Activated CD4-positive, alpha-beta T cell treated with anti-CD3 and anti-CD28 coated beads, Interleukin-2, amount 50 U/mL, for 1 hour (primary cell): Measurements from ENCODE around the gene ACHE.
"Not testable (repeated sequence)": the region's sequence is repeated elsewhere in the genome, so short reads cannot be mapped to it uniquely, and the experiment has no call there.

ENCODE experiments used
- DNase-seq: peaks from one replicate; pipeline ENCODE4 v3.0.0-alpha.2; 2020

The ACHE gene

DNA sequence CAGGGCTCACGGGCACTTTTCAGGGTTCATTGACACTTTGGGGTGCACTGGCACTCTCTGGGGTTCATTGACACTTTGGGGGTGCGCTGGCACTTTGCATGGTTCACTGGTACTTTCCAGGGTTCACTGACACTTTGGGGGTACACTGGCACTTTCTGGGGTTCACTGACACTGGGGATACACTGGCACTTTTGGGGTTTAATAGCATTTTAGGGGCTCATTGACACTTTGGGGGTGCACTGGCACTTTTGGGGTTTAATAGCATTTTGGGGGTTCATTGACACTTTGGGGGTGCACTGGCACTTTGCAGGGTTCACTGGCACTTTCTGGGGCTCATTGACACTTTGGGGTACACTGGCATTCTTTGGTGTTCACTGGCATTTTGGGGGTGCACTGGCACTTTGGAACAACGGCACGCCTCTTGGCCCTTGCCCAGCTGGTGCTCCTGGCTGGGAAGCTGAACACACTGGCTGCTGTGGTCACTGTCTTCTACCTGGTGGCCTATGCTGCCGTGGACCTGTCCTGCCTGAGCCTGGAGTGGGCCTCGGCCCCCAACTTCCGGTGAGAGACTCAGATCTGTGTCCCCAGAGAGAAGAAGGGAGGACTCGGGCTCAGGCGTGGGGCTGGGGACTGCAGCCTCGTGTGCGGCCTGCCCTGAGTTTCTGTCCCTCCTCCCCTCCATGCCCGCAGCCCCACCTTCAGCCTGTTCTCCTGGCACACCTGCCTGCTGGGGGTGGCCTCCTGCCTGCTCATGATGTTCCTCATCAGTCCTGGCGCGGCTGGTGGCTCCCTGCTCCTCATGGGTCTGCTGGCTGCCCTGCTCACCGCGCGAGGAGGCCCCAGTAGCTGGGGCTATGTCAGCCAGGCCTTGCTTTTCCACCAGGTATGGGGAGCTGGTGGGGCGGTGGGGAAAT lies 34.7 kb downstream of the ACHE start:
- no peak for DNase-seq

DNA sequence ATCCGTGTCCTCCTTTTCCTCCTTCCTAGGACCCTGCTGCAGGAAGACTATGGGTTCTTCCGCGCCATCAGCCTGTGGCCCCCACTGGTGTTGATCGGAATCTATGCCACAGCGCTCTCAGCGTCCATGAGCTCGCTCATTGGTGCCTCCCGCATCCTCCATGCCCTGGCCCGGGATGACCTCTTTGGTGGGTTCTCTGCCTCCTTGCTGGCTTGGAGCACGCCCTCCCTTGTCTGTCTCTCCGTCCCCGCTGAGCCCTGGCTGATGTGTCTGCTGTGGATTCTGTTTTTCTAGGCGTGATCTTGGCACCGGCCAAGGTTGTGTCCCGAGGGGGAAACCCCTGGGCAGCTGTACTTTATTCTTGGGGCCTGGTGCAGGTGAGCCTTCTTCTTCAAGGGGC lies 35.8 kb downstream of the ACHE start:
- no peak for DNase-seq

DNA sequence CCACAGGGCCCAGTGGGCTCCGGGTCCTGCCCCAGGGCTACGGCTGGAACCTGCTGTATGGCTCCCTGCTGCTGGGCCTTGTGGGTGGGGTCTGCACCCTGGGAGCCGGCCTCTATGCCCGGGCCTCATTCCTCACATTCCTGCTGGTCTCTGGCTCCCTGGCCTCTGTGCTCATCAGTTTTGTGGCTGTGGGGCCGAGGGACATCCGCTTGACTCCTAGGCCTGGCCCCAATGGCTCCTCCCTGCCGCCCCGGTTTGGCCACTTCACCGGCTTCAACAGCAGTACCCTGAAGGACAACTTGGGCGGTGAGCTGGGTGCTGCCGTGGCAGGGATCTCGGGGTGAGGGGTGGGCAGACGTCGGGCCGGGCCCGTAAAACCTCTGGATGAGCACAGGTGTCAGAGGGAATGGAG lies 38.8 kb downstream of the ACHE start:
- no peak for DNase-seq

DNA sequence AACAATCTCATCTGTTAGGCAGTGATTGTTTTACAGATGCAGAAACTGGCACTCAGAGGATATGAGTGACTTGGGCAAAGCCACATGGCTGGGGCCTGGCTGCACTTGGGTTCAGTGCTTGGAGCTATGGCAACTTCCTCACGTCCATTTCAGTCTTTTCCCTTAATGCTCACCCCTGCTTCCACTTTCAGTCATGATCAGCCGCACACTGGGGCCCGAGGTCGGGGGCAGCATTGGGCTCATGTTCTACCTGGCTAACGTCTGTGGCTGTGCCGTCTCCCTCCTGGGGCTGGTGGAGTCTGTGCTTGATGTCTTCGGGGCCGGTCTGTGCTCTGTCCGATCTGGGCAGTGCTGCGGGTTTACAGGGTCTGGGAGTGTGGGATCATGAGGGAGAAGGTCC lies 40.2 kb downstream of the ACHE start:
- DNase-seq: no peak

DNA sequence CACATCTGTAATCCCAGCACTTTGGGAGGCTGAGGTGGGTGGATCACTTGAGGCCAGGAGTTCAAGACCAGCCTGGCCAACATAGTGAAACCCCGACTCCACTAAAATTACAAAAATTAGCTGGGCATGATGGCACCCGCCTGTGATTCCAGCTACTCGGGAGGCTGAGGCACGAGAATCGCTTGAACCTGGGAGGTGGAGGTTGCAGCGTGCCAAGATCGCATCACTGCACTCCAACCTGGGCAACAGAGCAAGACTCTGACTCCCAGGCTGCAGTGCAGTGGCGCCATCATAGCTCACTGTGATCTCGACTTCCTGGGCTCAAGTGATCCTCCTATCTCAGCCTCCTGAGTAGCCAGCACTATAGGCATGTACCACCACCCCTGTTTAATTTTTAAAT lies 40.8 kb downstream of the ACHE start:
- not testable (repeated sequence) for DNase-seq

DNA sequence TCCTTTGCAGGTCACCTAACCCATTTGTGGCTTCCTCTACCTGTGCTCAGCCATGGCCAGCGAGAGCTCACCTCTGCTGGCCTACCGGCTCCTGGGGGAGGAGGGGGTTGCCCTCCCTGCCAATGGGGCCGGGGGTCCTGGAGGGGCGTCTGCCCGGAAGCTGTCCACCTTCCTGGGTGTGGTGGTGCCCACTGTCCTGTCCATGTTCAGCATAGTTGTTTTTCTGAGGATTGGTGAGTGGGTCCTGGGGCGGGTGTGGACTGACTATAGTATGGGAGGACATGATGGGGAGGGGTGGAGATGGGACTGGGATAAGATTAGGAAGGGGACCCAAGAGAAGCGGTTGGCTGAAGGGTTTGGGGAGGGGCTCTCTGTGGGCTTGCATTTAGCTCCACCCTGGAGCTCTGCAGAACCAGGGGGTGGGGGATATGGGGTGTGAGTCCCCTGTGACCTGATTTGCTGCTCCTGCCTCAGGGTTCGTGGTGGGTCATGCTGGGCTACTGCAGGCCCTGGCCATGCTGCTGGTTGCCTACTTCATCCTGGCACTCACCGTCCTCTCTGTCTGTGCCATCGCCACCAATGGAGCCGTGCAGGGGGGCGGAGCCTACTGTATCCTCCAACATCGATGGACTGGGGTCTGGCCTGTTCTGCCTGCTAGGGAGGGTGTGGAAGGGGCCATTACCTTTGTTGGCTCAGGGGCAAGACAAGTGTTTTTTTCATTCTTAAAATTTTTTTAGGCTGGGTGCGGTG lies 41.4 kb downstream of the ACHE start:
- DNase-seq: no peak

DNA sequence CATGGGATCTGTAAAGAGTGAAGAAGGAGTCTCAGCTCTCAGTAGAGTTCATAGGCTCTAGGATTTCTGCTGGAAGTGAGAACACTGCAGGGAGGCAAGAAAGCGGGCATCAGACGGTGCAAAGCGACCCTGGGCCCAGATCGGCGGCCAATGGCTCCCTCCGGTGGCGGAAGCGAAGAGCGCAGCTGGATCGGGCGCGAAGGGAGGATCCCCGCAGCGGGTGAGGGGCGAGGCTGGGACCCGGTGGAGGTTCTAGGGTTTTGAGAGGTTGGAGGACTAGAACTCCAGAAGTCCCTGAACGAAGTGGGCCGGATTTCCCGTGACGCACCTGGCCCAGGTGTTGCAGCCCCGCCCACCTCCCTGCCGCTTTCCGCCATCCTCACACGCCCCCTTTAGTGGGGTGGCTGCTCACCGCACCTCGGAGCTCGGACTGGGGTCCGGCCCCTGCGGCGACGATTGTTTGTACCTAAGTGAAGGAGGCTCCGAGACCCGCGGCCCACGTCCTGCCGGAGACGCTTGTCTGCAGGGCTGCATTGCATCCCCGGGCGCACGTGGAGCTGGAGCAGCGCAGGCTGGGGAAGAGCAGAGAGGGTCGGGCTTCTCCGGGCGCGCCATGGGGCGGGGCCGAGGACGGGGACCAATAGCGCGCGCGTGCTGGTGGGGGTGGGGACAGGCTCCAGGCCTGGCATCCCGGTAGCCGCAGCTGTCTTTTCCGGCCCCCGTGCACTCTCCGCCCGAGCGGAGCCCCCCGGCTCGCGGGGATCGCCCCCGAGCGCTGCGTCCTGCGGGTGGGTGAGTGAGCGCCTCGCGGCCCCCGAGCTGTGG lies 43.4 kb downstream of the ACHE start, which contains the start of gene SLC12A9:
TSS of gene SLC12A9 (plus strand) at position 666 of the 825 bp plus-strand sequence. CDS start 1,485 bp downstream, outside the sequence.
- DNase-seq: peak; percentile 82

DNA sequence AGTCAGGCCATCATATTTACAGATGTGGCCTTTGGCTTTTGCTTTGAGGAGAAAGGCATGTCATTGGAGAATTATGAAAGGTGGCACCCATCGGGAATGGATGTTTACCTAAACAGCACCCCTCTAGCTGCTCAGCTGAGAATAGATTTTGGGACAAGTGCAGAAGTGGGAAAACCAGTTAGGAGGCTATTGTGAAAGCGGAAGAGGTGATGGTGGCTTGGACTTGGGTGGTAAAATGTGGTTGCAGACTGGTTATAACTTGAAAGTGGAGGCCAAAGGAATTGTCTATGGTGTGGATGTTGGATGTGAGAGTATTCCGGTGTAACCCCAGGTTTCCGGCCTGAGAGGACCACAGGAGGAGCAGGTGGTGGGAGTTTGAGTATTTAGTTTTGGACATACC lies 48.3 kb downstream of the ACHE start:
- DNase-seq: no peak

DNA sequence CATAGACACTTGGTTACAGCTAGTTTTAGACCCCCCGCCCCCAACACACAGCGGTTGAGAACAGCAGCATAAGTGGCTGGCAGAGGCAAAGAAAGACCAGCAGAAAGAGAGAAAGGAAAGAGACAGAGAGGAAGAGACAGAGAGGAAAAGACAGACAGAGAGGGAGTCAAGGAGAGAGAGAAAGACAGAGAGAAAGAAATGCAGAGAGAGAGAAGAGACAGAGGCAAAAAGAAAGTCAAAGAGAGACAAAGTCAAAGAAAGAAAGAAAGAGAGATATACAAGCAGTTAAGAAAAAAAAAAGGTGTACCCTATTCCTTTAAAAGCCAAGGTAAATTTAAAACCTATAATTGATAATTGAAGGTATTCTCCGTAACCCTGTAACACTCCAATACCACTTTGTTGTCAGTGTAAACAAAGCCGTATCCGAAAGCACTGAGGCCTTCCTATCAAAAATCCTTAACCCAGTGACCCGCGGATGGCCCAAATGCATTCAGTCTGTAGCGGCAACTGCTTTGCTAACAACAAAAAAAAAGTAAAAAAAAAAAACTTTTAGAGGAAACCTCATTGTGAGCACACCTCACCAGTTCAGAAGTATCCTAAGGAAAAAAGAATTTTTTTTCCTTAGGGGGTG lies 55.1 kb downstream of the ACHE start:
- DNase-seq: no peak
